Hypothalamus (tissue), 51 donors: ENCODE results near the gene HMGN4.
A peak's percentile ranks its signal among the peaks of the same experiment; 100 is the strongest.

Source experiments
- DNase-seq, 51 donors: peaks; one replicate each; lab custom pipeline; 2025; lab: John Stamatoyannopoulos, UW

Gene HMGN4

GRCh38 chr6:26537846-26538571, at the start of gene HMGN4:
TSS of gene HMGN4 (plus strand) at chr6:26538366. CDS start at chr6:26545207, 6,841 bp downstream.
- peak; percentile 34 to 97 (median 70) for DNase-seq

- DNase-seq: no peak
Measured at GRCh38 chr6:26489996-26490964, 47.9 kb upstream of the HMGN4 start.

- DNase-seq: no peak
Measured at GRCh38 chr6:26491604-26492003, 46.6 kb upstream of the HMGN4 start.

- DNase-seq: no peak
Measured at GRCh38 chr6:26493258-26493657, 44.9 kb upstream of the HMGN4 start.

GRCh38 chr6:26494117-26494516, 44.0 kb upstream of the HMGN4 start:
- no peak for DNase-seq

GRCh38 chr6:26495281-26495680, 42.9 kb upstream of the HMGN4 start:
- no peak for DNase-seq

- no peak for DNase-seq
Measured at GRCh38 chr6:26497610-26498009, 40.6 kb upstream of the HMGN4 start.

- no peak for DNase-seq
Measured at GRCh38 chr6:26500102-26500501, 38.1 kb upstream of the HMGN4 start, which contains the start of gene BTN1A1. TSS of gene BTN1A1 (plus strand) at chr6:26500303. CDS start at chr6:26501287, 984 bp downstream.

- peak in 8 of 51 donors; percentile 2 to 21 (median 4) for DNase-seq
Measured at GRCh38 chr6:26501482-26501986, 36.6 kb upstream of the HMGN4 start.

GRCh38 chr6:26502165-26502564, 36.0 kb upstream of the HMGN4 start:
- DNase-seq: no peak

- no peak for DNase-seq
Measured at GRCh38 chr6:26502626-26503025, 35.5 kb upstream of the HMGN4 start.

- DNase-seq: no peak
Measured at GRCh38 chr6:26507658-26508057, 30.5 kb upstream of the HMGN4 start.

- peak in 1 of 51 donors; percentile 1 for DNase-seq
Measured at GRCh38 chr6:26511033-26511432, 27.1 kb upstream of the HMGN4 start.

GRCh38 chr6:26514984-26515383, 23.2 kb upstream of the HMGN4 start:
- DNase-seq: no peak

- DNase-seq: no peak
Measured at GRCh38 chr6:26516481-26517427, 21.4 kb upstream of the HMGN4 start.

GRCh38 chr6:26519359-26519758, 18.8 kb upstream of the HMGN4 start:
- DNase-seq: no peak

- peak in 35 of 51 donors; percentile 16 to 90 (median 62) for DNase-seq
Measured at GRCh38 chr6:26520237-26520849, 17.8 kb upstream of the HMGN4 start.

- DNase-seq: peak; percentile 33 to 94 (median 85)
Measured at GRCh38 chr6:26520850-26521599, 17.1 kb upstream of the HMGN4 start.
